WTC11 (cell line): ENCODE data around the gene TMEM178B. TPM values are rescaled to one million over a fixed set of nuclear protein-coding genes. Genes with fewer than 3 reads are reported as not detected.
"Not testable (repeated sequence)": the region's sequence is repeated elsewhere in the genome, so short reads cannot be mapped to it uniquely, and the experiment has no call there.

ENCODE experiments used
- ATAC-seq: fragments of 200-7000 bp; cut with Tn5 transposase; 2 replicates; pipeline ENCODE4 v1.10.0; 2021; ENCODE audit warnings: mild to moderate bottlenecking, moderate library complexity
- CTCF ChIA-PET: fragments of 300-600 bp; sonication (Branson Sonifier 250); formaldehyde crosslinking; loops from one replicate; lab custom pipeline; 2021; ENCODE audit warnings: antibody characterized with exemption; lab: Charles Lee
- POLR2A ChIA-PET: fragments of 350-600 bp; sonication (Branson Sonifier 250); formaldehyde crosslinking; loops from one replicate; lab custom pipeline; 2021; ENCODE audit warnings: antibody characterized with exemption; lab: Charles Lee
- DNase-seq: peaks from one replicate; pipeline ENCODE4 v3.0.0; 2021; ENCODE audit warnings: low spot score
- H3K27ac Mint-ChIP-seq: 2 replicates; pipeline ENCODE4 v1.8.0; 2021; ENCODE audit warnings: mixed read lengths
- H3K27me3 Mint-ChIP-seq: 2 replicates; pipeline ENCODE4 v1.8.0; 2021; ENCODE audit warnings: low read depth, mild to moderate bottlenecking, moderate library complexity, mixed read lengths
- H3K36me3 Mint-ChIP-seq: 2 replicates; pipeline ENCODE4 v1.8.0; 2021; ENCODE audit warnings: mixed read lengths
- H3K4me1 Mint-ChIP-seq: 2 replicates; pipeline ENCODE4 v1.8.0; 2022; ENCODE audit warnings: mixed read lengths
- H3K4me3 Mint-ChIP-seq: 2 replicates; pipeline ENCODE4 v1.8.0; 2021; ENCODE audit warnings: mild to moderate bottlenecking, moderate library complexity, mixed read lengths
- H3K9me3 Mint-ChIP-seq: 2 replicates; pipeline ENCODE4 v1.8.0; 2021; ENCODE audit warnings: mixed read lengths
- AFF4 ChIP-seq: sonication (generic); formaldehyde crosslinking; IDR thresholded peaks from 2 replicates; pipeline ENCODE4 v1.8.1; 2023; ENCODE audit warnings: mild to moderate bottlenecking, missing genetic modification reagents, borderline replicate concordance
- CREB1 ChIP-seq: sonication (generic); formaldehyde crosslinking; IDR thresholded peaks from 2 replicates; pipeline ENCODE4 v1.8.0; 2023; ENCODE audit warnings: mild to moderate bottlenecking, missing genetic modification reagents
- CTCF ChIP-seq: fragments of 200-600 bp; IDR thresholded peaks from 2 replicates; pipeline ENCODE4 v1.8.0; 2022; ENCODE audit warnings: antibody characterized with exemption
- E2F4 ChIP-seq: sonication (generic); formaldehyde crosslinking; IDR thresholded peaks from 2 replicates; pipeline ENCODE4 v1.8.1; 2022; ENCODE audit warnings: low read depth, mild to moderate bottlenecking, moderate library complexity, missing genetic modification reagents, borderline replicate concordance
- ERG ChIP-seq: fragments of 250-450 bp; sonication (Bioruptor Pico); IDR thresholded peaks from 2 replicates; pipeline ENCODE4 v1.8.0; 2021; ENCODE audit warnings: mild to moderate bottlenecking
- GRHL2 ChIP-seq: fragments of 250-450 bp; sonication (Bioruptor Pico); IDR thresholded peaks from 2 replicates; pipeline ENCODE4 v1.8.0; 2022; ENCODE audit warnings: mild to moderate bottlenecking, moderate library complexity; ENCODE audit not compliant: insufficient replicate concordance, severe bottlenecking
- PREB ChIP-seq: sonication (generic); formaldehyde crosslinking; IDR thresholded peaks from 2 replicates; pipeline ENCODE4 v1.8.1; 2022; ENCODE audit warnings: mild to moderate bottlenecking, missing genetic modification reagents, moderate library complexity, borderline replicate concordance
- RELA ChIP-seq: sonication (generic); formaldehyde crosslinking; IDR thresholded peaks from 2 replicates; pipeline ENCODE4 v1.8.1; 2022; ENCODE audit warnings: missing genetic modification reagents, mild to moderate bottlenecking, borderline replicate concordance
- RORB ChIP-seq: fragments of 250-450 bp; sonication (Bioruptor Pico); IDR thresholded peaks from 2 replicates; pipeline ENCODE4 v1.9.0; 2021; ENCODE audit warnings: mild to moderate bottlenecking
- TEAD1 ChIP-seq: sonication (generic); formaldehyde crosslinking; IDR thresholded peaks from 2 replicates; pipeline ENCODE4 v1.8.0; 2022; ENCODE audit warnings: mild to moderate bottlenecking, missing genetic modification reagents
- USF1 ChIP-seq: sonication (generic); formaldehyde crosslinking; IDR thresholded peaks from 2 replicates; pipeline ENCODE4 v1.8.0; 2022; ENCODE audit warnings: mild to moderate bottlenecking, missing genetic modification reagents
- ZNF121 ChIP-seq: sonication (generic); formaldehyde crosslinking; IDR thresholded peaks from 2 replicates; pipeline ENCODE4 v1.8.0; 2023; ENCODE audit warnings: missing genetic modification reagents
- ZNF396 ChIP-seq: fragments of 250-450 bp; sonication (Bioruptor Pico); IDR thresholded peaks from 2 replicates; pipeline ENCODE4 v1.8.0; 2021; ENCODE audit warnings: mild to moderate bottlenecking, moderate library complexity, borderline replicate concordance
- ZNF425 ChIP-seq: fragments of 250-450 bp; sonication (Bioruptor Pico); conservative IDR thresholded peaks from 2 replicates; pipeline ENCODE4 v1.9.0; 2021; ENCODE audit warnings: mild to moderate bottlenecking
- ZSCAN18 ChIP-seq: fragments of 250-450 bp; sonication (Bioruptor Pico); IDR thresholded peaks from 2 replicates; pipeline ENCODE4 v2.1.2; 2022; ENCODE audit warnings: mild to moderate bottlenecking, moderate library complexity
- total RNA-seq: library from RNA; stranded (reverse); gene quantifications from 3 replicates; pipeline ENCODE4 v1.2.3, GENCODE V29; 2021

TMEM178B gene
- total RNA-seq, 1 experiment from 2014 or later = 20.4 TPM

- Mint-ChIP-seq H3K27ac (no peak overlapping the region), H3K4me1 (no peaks in the 10 kb centered on the region), H3K9me3 (peaks cover 13% of the 10 kb centered on the region), H3K36me3 (peaks cover 2% of the 10 kb centered on the region; the same call in 1 of the 2 replicates), H3K27me3 (peaks cover 4% of the 10 kb centered on the region; the same call in 1 of the 2 replicates), H3K4me3 (no peak overlapping the region)
- DNase-seq (no peak), ATAC-seq (no peak)
- TF ChIP-seq ERG (CRISPR knock-in tag) (no peak), GRHL2 (CRISPR knock-in tag) (no peak), CTCF (no peak), ZNF121 (CRISPR knock-in tag) (no peak), ZNF396 (CRISPR knock-in tag) (no peak), E2F4 (CRISPR knock-in tag) (no peak), AFF4 (CRISPR knock-in tag) (no peak), PREB (CRISPR knock-in tag) (no peak), ZSCAN18 (CRISPR knock-in tag) (no peak), ZNF425 (CRISPR knock-in tag) (no peak), USF1 (CRISPR knock-in tag) (no peak), RELA (no peak), RORB (CRISPR knock-in tag) (no peak), TEAD1 (CRISPR knock-in tag) (no peak), CREB1 (CRISPR knock-in tag) (no peak)
- POLR2A ChIA-PET = no interaction called here
- CTCF ChIA-PET = no interaction called here
Observed at GRCh38 chr7:141057788-141058187, 16.1 kb upstream of the TMEM178B start.

GRCh38 chr7:141067856-141068255 lies 6.0 kb upstream of the TMEM178B start:
- ATAC-seq, POLR2A ChIA-PET, H3K36me3 Mint-ChIP-seq, H3K9me3 Mint-ChIP-seq, DNase-seq: not testable (repeated sequence)
- Mint-ChIP-seq H3K4me1 (peaks cover 25% of the 10 kb centered on the region), H3K4me3 (peak overlapping the region; percentile 60), H3K27me3 (peaks cover 29% of the 10 kb centered on the region), H3K27ac (0 out of 2 replicates have a peak overlapping the region, but pooled peaks have one; percentile 72)
- CTCF ChIA-PET = interaction anchor here (0.6 kb wide), 1 partner anchor 593 kb away, joined by 3 read pairs; no protein-coding TSS in a partner anchor
